ENCODE data around the gene GHR. TPM values are rescaled to one million over a fixed set of nuclear protein-coding genes. Genes with fewer than 3 reads are reported as not detected.
"Not testable (repeated sequence)": the region's sequence is repeated elsewhere in the genome, so short reads cannot be mapped to it uniquely, and the experiment has no call there.

GHR gene
- total RNA-seq, 1 donor from 2014 or later: 5.4 TPM

GRCh38 chr5:42680046-42680445 lies 256.8 kb downstream of the GHR start:
- no peak overlapping the region for H3K27ac Mint-ChIP-seq (ENCODE audit: unreplicated experiment)
- H3K36me3 Mint-ChIP-seq (ENCODE audit: low read depth): no peaks in the 10 kb centered on the region
- no peaks in the 10 kb centered on the region for H3K27me3 Mint-ChIP-seq (ENCODE audit: low read depth)
- DNase-seq (ENCODE audit: low spot score): no peak
- no peaks in the 10 kb centered on the region for H3K4me1 Mint-ChIP-seq (ENCODE audit: low read depth)
- no peak for TF ChIP-seq CTCF (IDR thresholded peaks at IDR 0.05)
- no peak overlapping the region for H3K4me3 Mint-ChIP-seq (ENCODE audit: unreplicated experiment)
- peaks cover 3% of the 10 kb centered on the region for H3K9me3 Mint-ChIP-seq (ENCODE audit: low read depth)

- H3K4me3 Mint-ChIP-seq (ENCODE audit: unreplicated experiment); H3K36me3 Mint-ChIP-seq (ENCODE audit: low read depth); H3K27ac Mint-ChIP-seq (ENCODE audit: unreplicated experiment); H3K4me1 Mint-ChIP-seq (ENCODE audit: low read depth); H3K27me3 Mint-ChIP-seq (ENCODE audit: low read depth); DNase-seq (ENCODE audit: low spot score): not testable (repeated sequence)
- peaks cover 15% of the 10 kb centered on the region for H3K9me3 Mint-ChIP-seq (ENCODE audit: low read depth)
Observed at GRCh38 chr5:42685078-42685477, 261.8 kb downstream of the GHR start.

- no peak overlapping the region for H3K27ac Mint-ChIP-seq (ENCODE audit: unreplicated experiment)
- H3K9me3 Mint-ChIP-seq (ENCODE audit: low read depth): peaks cover 13% of the 10 kb centered on the region
Observed at GRCh38 chr5:42689391-42689790, 266.2 kb downstream of the GHR start.

GRCh38 chr5:42691413-42691937 lies 268.2 kb downstream of the GHR start:
- TF ChIP-seq CTCF (IDR thresholded peaks at IDR 0.05): no peak
- H3K27me3 Mint-ChIP-seq (ENCODE audit: low read depth): no peaks in the 10 kb centered on the region
- peaks cover 11% of the 10 kb centered on the region for H3K4me1 Mint-ChIP-seq (ENCODE audit: low read depth)
- peaks cover 7% of the 10 kb centered on the region for H3K9me3 Mint-ChIP-seq (ENCODE audit: low read depth)
- no peak overlapping the region for H3K27ac Mint-ChIP-seq (ENCODE audit: unreplicated experiment)
- no peak overlapping the region for H3K4me3 Mint-ChIP-seq (ENCODE audit: unreplicated experiment)
- no peak for DNase-seq (ENCODE audit: low spot score)
- peaks cover 5% of the 10 kb centered on the region for H3K36me3 Mint-ChIP-seq (ENCODE audit: low read depth)

More at GRCh38 chr5:42689391-42689790, 266.2 kb downstream of the GHR start:
- DNase-seq (ENCODE audit: low spot score): no peak
- TF ChIP-seq CTCF (IDR thresholded peaks at IDR 0.05): no peak
- H3K4me1 Mint-ChIP-seq (ENCODE audit: low read depth): peaks cover 11% of the 10 kb centered on the region
- no peaks in the 10 kb centered on the region for H3K27me3 Mint-ChIP-seq (ENCODE audit: low read depth)
- H3K36me3 Mint-ChIP-seq (ENCODE audit: low read depth): peaks cover 4% of the 10 kb centered on the region
- H3K4me3 Mint-ChIP-seq (ENCODE audit: unreplicated experiment): no peak overlapping the region

GRCh38 chr5:42701351-42702059 lies 278.3 kb downstream of the GHR start:
- no peak overlapping the region for H3K27ac Mint-ChIP-seq (ENCODE audit: unreplicated experiment)
- TF ChIP-seq CTCF (IDR thresholded peaks at IDR 0.05): no peak
- H3K36me3 Mint-ChIP-seq (ENCODE audit: low read depth): peaks cover 17% of the 10 kb centered on the region
- DNase-seq (ENCODE audit: low spot score): no peak
- H3K9me3 Mint-ChIP-seq (ENCODE audit: low read depth): peaks cover 42% of the 10 kb centered on the region
- no peak overlapping the region for H3K4me3 Mint-ChIP-seq (ENCODE audit: unreplicated experiment)
- no peaks in the 10 kb centered on the region for H3K4me1 Mint-ChIP-seq (ENCODE audit: low read depth)
- H3K27me3 Mint-ChIP-seq (ENCODE audit: low read depth): no peaks in the 10 kb centered on the region

- no peak for DNase-seq (ENCODE audit: low spot score)
- Mint-ChIP-seq H3K27me3 (ENCODE audit: low read depth) (no peaks in the 10 kb centered on the region), H3K4me3 (ENCODE audit: unreplicated experiment) (no peak overlapping the region), H3K4me1 (ENCODE audit: low read depth) (no peaks in the 10 kb centered on the region), H3K27ac (ENCODE audit: unreplicated experiment) (no peak overlapping the region), H3K9me3 (ENCODE audit: low read depth) (peaks cover 45% of the 10 kb centered on the region), H3K36me3 (ENCODE audit: low read depth) (peaks cover 12% of the 10 kb centered on the region)
- no peak for TF ChIP-seq CTCF (IDR thresholded peaks at IDR 0.05)
Observed at GRCh38 chr5:42703238-42703637, 280.0 kb downstream of the GHR start.
